LHCN-M2 (cell line): ENCODE measurements around the gene BLTP3A. TPM values are rescaled to one million over a fixed set of nuclear protein-coding genes. Genes with fewer than 3 reads are reported as not detected.
A peak's percentile ranks its signal among the peaks of the same experiment; 100 is the strongest.
"Not testable (repeated sequence)": the region's sequence is repeated elsewhere in the genome, so short reads cannot be mapped to it uniquely, and the experiment has no call there.

Experiments
- DNase-seq: peaks from one replicate; pipeline ENCODE4 v3.0.0-alpha.2; 2012; ENCODE audit warnings: low read depth
- total RNA-seq: library from RNA; depleted of rRNA; stranded (reverse); fragments of >200 nt; gene quantifications from 2 replicates; pipeline ENCODE4 v1.2.3, GENCODE V29; 2014

The BLTP3A gene
- total RNA-seq, 1 experiment from 2014 or later = 2.2 TPM

GRCh38 chr6:34788111-34788510 is 3.8 kb upstream of the BLTP3A start:
- no peak for DNase-seq

- DNase-seq = no peak
These were observed 651 bp upstream of the BLTP3A start for GRCh38 chr6:34791164-34791700.

GRCh38 chr6:34792605-34793500 is 970 bp downstream of the BLTP3A start:
- peak; percentile 44 for DNase-seq

GRCh38 chr6:34793877-34794276 is 2.0 kb downstream of the BLTP3A start:
- no peak for DNase-seq

GRCh38 chr6:34795836-34796425 is 4.0 kb downstream of the BLTP3A start:
- DNase-seq = peak; percentile 5

GRCh38 chr6:34798057-34798456 is 6.2 kb downstream of the BLTP3A start:
- DNase-seq = no peak

- DNase-seq = no peak
These were observed 7.7 kb downstream of the BLTP3A start for GRCh38 chr6:34799547-34799946.

GRCh38 chr6:34804543-34804942 is 12.7 kb downstream of the BLTP3A start:
- DNase-seq = no peak

GRCh38 chr6:34805074-34805473 is 13.2 kb downstream of the BLTP3A start:
- not testable (repeated sequence) for DNase-seq

GRCh38 chr6:34806738-34807453 is 15.0 kb downstream of the BLTP3A start:
- DNase-seq = peak; percentile 11

- not testable (repeated sequence) for DNase-seq
These were observed 16.6 kb downstream of the BLTP3A start for GRCh38 chr6:34808473-34808872.

GRCh38 chr6:34809419-34809818 is 17.5 kb downstream of the BLTP3A start:
- DNase-seq = not testable (repeated sequence)

- no peak for DNase-seq
These were observed 18.4 kb downstream of the BLTP3A start for GRCh38 chr6:34810017-34810882.

- DNase-seq = no peak
These were observed 19.2 kb downstream of the BLTP3A start for GRCh38 chr6:34810936-34811632.

- no peak for DNase-seq
These were observed 21.3 kb downstream of the BLTP3A start for GRCh38 chr6:34813028-34813713.

GRCh38 chr6:34816635-34817301 is 24.9 kb downstream of the BLTP3A start:
- DNase-seq = no peak

- peak; percentile 9 for DNase-seq
These were observed 25.6 kb downstream of the BLTP3A start for GRCh38 chr6:34817446-34817845.

- DNase-seq = not testable (repeated sequence)
These were observed 27.1 kb downstream of the BLTP3A start for GRCh38 chr6:34818872-34819570.
